ENCODE data around the gene OR4C11.

Gene OR4C11, protein sequence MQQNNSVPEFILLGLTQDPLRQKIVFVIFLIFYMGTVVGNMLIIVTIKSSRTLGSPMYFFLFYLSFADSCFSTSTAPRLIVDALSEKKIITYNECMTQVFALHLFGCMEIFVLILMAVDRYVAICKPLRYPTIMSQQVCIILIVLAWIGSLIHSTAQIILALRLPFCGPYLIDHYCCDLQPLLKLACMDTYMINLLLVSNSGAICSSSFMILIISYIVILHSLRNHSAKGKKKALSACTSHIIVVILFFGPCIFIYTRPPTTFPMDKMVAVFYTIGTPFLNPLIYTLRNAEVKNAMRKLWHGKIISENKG

DNA sequence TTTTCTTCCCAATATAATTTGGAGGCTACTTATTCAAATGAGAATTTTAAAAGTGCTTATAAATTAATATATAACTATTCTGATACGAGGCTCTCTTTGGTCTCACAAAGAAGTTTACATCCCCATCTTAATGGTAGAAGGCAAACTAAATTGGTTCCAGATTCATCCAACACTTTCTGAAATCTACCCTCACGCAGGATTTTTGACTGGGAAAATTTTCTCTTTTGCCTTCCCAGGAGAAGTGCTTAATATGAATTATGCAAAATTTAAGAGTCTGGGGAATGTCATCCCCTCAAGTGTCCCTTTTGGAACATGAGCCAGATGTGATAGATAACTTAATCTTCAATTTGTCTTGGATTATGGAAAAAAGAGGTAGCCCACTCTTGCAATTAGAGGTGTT lies at the start of gene OR4C11:
TSS of gene OR4C11 (minus strand) at position 101 of the 400 bp plus-strand sequence. CDS start 3,272 bp downstream, outside the sequence.
- no peak for DNase-seq

DNA sequence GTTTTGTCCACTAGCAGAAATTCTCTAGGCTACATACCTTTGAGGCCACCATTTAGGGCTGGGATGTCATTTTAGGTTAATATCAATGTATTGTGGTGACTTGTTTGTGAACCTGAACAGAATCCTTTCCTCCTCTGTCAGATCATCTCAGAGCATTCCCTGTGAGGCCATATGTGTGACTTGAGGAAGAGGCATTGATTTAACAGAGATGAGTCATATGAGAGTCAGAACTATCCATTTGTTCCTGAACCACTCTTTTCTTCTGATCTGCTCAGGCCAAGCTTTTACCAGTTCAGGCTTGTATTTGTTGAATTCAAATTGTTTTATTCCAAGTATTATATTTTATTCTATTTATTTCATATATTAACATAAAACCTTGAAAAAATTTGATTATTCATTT lies 47.7 kb upstream of the OR4C11 start:
- no peak for DNase-seq

DNA sequence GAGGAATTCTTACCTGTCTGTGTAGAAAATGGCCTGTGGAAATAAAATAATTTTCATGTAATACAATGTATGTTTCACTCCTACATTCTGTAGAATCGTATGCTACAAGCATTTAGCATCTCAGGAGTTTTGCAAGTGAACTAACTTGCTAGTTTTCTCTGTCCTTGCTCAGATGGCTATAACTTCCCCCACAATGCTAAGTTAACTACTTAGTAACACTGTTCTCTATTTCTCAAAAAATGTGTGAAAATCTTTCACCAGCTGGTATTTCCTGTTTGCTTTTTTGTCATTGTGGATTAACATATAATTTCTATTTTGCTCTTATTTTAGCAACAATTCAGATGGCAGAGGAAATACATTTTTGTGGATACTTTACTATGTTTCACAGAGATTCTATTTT lies 45.1 kb upstream of the OR4C11 start:
- DNase-seq, result no peak

DNA sequence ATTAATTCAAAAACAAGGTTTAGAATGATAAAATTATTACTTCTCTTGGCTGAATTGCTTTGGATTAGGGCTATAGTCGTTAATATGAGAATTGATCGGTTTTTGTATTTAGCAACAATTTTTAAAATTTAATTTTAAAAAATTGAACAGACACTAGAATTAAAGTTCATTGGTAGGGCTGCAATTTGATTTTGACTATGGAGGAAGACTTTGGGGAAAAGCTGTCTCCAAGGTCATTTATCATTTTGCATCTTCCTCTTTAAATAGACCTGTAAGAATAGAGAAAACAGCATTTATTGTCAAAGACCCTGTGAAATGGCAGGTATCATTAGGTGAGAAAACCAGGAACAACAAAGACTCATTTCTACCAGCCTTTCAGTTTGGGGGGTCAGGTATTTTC lies 40.6 kb upstream of the OR4C11 start, which contains the start of gene OR4S2:
TSS of gene OR4S2 (plus strand) at position 301 of the 400 bp plus-strand sequence. CDS start 2,577 bp downstream, outside the sequence.
- DNase-seq, result no peak

DNA sequence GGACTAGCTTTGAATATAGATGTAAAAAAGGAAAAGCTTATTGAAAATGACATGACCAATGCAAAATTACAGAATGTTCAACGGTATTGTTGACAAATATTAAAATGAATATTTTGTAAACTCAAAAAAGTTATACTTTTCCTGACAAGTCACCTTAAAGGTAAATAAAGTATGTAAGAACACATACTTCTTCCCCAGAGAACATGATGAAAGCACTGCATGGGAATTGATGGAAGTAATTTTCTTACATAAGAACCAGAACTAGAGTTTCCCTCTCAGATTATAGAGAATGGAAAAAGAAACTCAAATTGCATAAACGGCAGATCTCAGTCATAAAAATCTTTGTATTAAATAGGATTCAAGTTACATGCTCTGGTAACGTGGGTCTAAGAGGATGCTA lies 27.4 kb upstream of the OR4C11 start, which contains the start of gene OR4P4:
TSS of gene OR4P4 (plus strand) at position 301 of the 400 bp plus-strand sequence.
- no peak for DNase-seq

DNA sequence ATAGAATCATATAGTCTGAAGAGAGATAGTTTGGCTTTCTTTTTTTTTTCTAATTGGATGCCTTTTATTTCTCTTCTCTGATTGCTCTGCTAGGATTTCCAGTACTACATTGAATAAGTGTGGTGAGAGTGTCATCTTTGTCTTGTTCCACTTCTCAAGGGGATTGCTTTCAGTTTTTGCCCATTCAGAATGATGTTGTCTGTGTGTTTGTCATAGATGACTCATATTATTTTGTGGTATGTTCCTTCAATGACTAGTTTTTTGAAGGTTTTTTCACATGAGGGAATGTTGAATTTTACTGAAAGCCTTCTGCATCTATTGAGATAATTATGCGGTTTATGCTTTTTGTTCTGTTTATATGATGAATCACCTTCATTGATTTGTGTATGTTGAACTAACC lies 17.1 kb upstream of the OR4C11 start:
- no peak for DNase-seq

DNA sequence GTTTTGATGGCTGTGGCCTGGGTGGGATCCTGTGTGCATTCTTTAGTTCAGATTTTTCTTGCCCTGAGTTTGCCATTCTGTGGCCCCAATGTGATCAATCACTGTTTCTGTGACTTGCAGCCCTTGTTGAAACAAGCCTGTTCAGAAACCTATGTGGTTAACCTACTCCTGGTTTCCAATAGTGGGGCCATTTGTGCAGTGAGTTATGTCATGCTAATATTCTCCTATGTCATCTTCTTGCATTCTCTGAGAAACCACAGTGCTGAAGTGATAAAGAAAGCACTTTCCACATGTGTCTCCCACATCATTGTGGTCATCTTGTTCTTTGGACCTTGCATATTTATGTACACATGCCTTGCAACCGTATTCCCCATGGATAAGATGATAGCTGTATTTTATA lies 34.9 kb downstream of the OR4C11 start:
- DNase-seq, result no peak

DNA sequence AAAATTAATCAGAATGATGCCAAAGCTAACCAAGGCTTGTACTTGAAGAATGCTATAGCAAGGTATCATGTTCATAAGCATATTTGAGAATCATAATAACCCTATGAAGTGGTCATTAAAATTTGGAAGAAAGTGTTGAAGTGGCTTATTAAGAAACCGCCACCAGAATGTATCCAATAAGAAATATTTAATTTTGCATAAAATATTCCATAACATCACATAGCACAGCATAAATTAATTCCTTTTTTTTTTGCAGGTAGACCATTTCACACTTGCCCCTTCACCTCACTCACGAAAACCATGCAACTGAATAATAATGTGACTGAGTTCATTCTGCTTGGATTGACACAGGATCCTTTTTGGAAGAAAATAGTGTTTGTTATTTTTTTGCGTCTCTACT lies 35.6 kb downstream of the OR4C11 start, which contains the start of gene OR4C16:
TSS of gene OR4C16 (plus strand) at position 301 of the 400 bp plus-strand sequence. CDS start at position 301, 0 bp downstream.
- no peak for DNase-seq

DNA sequence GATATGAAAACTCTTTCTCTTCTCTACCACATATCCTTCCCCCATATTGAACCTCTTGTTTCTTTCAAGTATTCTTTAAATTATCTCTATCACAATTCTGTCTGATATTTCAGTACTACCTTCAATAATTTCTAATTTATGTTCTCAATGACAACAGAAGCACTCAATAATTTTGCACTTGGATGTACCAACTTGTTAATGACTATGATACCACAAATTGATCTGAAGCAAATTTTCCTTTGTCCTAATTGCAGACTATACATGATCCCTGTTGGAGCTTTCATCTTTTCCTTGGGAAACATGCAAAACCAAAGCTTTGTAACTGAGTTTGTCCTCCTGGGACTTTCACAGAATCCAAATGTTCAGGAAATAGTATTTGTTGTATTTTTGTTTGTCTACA lies 53.3 kb downstream of the OR4C11 start, which contains the start of gene OR4C15:
TSS of gene OR4C15 (plus strand) at position 301 of the 400 bp plus-strand sequence. CDS start at position 301, 0 bp downstream.
- DNase-seq, result no peak
